ENCODE measurements around the gene CUL1. TPM values are rescaled to one million over a fixed set of nuclear protein-coding genes. Genes with fewer than 3 reads are reported as not detected.

The CUL1 gene
- total RNA-seq, 1 donor from 2014 or later: 57.2 TPM

- intact Hi-C loops (cut with micrococcal nuclease): no loop called here
Observed at GRCh38 chr7:148714498-148714897, 15.8 kb downstream of the CUL1 start.

- intact Hi-C loops (cut with micrococcal nuclease): no loop called here
Observed at GRCh38 chr7:148715027-148715426, 16.3 kb downstream of the CUL1 start.

- intact Hi-C loops (cut with micrococcal nuclease): no loop called here
Observed at GRCh38 chr7:148717266-148717793, 18.6 kb downstream of the CUL1 start.

GRCh38 chr7:148718431-148718830, 19.7 kb downstream of the CUL1 start:
- intact Hi-C loops (cut with micrococcal nuclease): no loop called here

GRCh38 chr7:148719753-148720152, 21.1 kb downstream of the CUL1 start:
- intact Hi-C loops (cut with micrococcal nuclease): no loop called here

- intact Hi-C loops (cut with micrococcal nuclease): no loop called here
Observed at GRCh38 chr7:148720472-148720871, 21.8 kb downstream of the CUL1 start.

- intact Hi-C loops (cut with micrococcal nuclease): no loop called here
Observed at GRCh38 chr7:148721390-148721789, 22.7 kb downstream of the CUL1 start.

GRCh38 chr7:148722340-148723165, 23.9 kb downstream of the CUL1 start:
- intact Hi-C loops (cut with micrococcal nuclease): no loop called here

GRCh38 chr7:148723166-148723559, 24.5 kb downstream of the CUL1 start:
- intact Hi-C loops (cut with micrococcal nuclease): no loop called here

GRCh38 chr7:148723846-148724245, 25.1 kb downstream of the CUL1 start:
- intact Hi-C loops (cut with micrococcal nuclease): no loop called here

- intact Hi-C loops (cut with micrococcal nuclease): loop anchor here (2.0 kb wide), 1 partner anchor 26 kb away; no protein-coding TSS in a partner anchor
Observed at GRCh38 chr7:148726385-148726784, 27.7 kb downstream of the CUL1 start.

GRCh38 chr7:148727501-148728278, 29.0 kb downstream of the CUL1 start:
- intact Hi-C loops (cut with micrococcal nuclease): loop anchor here (2.0 kb wide), 1 partner anchor 27 kb away; no protein-coding TSS in a partner anchor

- intact Hi-C loops (cut with micrococcal nuclease): no loop called here
Observed at GRCh38 chr7:148729984-148730733, 31.5 kb downstream of the CUL1 start.

- intact Hi-C loops (cut with micrococcal nuclease): no loop called here
Observed at GRCh38 chr7:148732862-148733261, 34.2 kb downstream of the CUL1 start.

- intact Hi-C loops (cut with micrococcal nuclease): no loop called here
Observed at GRCh38 chr7:148733496-148733895, 34.8 kb downstream of the CUL1 start.

GRCh38 chr7:148735141-148735540, 36.4 kb downstream of the CUL1 start:
- intact Hi-C loops (cut with micrococcal nuclease): no loop called here

GRCh38 chr7:148735967-148736366, 37.3 kb downstream of the CUL1 start:
- intact Hi-C loops (cut with micrococcal nuclease): no loop called here

- intact Hi-C loops (cut with micrococcal nuclease): no loop called here
Observed at GRCh38 chr7:148738737-148739535, 40.2 kb downstream of the CUL1 start.

- intact Hi-C loops (cut with micrococcal nuclease): no loop called here
Observed at GRCh38 chr7:148746135-148746534, 47.4 kb downstream of the CUL1 start.

GRCh38 chr7:148747274-148747673, 48.6 kb downstream of the CUL1 start:
- intact Hi-C loops (cut with micrococcal nuclease): no loop called here
